Neural cell (in vitro differentiated cells): Measurements from ENCODE around the gene CST8. TPM values are rescaled to one million over a fixed set of nuclear protein-coding genes. Genes with fewer than 3 reads are reported as not detected.

Experiments used
- H2AFZ ChIP-seq: fragments of 200-600, 300-800 bp; sonication (generic), shearing (Covaris generic); 2 replicates; pipeline ENCODE4 v1.6.0; 2014; ENCODE audit warnings: low read depth, mild to moderate bottlenecking, antibody characterized with exemption, low read length, moderate library complexity
- H3F3A ChIP-seq: fragments of 200-600 bp; shearing (Covaris generic); 2 replicates; pipeline ENCODE4 v1.6.1; 2016; ENCODE audit warnings: mild to moderate bottlenecking, moderate library complexity, mixed read lengths, antibody characterized with exemption, low read length; ENCODE audit not compliant: insufficient read depth, poor library complexity, severe bottlenecking
- H3K27ac ChIP-seq: fragments of 200-600, 300-800 bp; sonication (generic), shearing (Covaris generic); 2 replicates; pipeline ENCODE4 v1.5.1; 2014; ENCODE audit warnings: mild to moderate bottlenecking, low read length, moderate library complexity
- H3K27me3 ChIP-seq: fragments of 300-800, 200-600 bp; sonication (generic), shearing (Covaris generic); 2 replicates; pipeline ENCODE4 v1.6.0; 2014; ENCODE audit warnings: mild to moderate bottlenecking, low read depth, low read length, moderate library complexity; ENCODE audit not compliant: insufficient read depth
- H3K36me3 ChIP-seq: fragments of 300-800, 200-600 bp; sonication (generic), shearing (Covaris generic); 2 replicates; pipeline ENCODE4 v1.5.1; 2014; ENCODE audit warnings: mild to moderate bottlenecking, antibody characterized with exemption, low read length, moderate library complexity; ENCODE audit not compliant: insufficient read depth
- H3K4me2 ChIP-seq: fragments of 300-800, 200-600 bp; sonication (generic), shearing (Covaris generic); 2 replicates; pipeline ENCODE4 v1.6.0; 2014; ENCODE audit warnings: mild to moderate bottlenecking, low read length
- H3K4me3 ChIP-seq: fragments of 300-800, 200-600 bp; sonication (generic), shearing (Covaris generic); 2 replicates; pipeline ENCODE4 v1.5.1; 2014; ENCODE audit warnings: mild to moderate bottlenecking, low read length, moderate library complexity
- H3K79me2 ChIP-seq: fragments of 200-600 bp; shearing (Covaris generic); replicated peaks from 2 replicates; pipeline ENCODE4 v1.6.0; 2014; ENCODE audit warnings: mild to moderate bottlenecking, low read length, moderate library complexity; ENCODE audit not compliant: insufficient read depth
- H3K9ac ChIP-seq: fragments of 300-800, 200-600 bp; sonication (generic), shearing (Covaris generic); 2 replicates; pipeline ENCODE4 v1.6.1; 2016; ENCODE audit warnings: mild to moderate bottlenecking, low read length, mixed read lengths
- H3K9me2 ChIP-seq: fragments of 200-600 bp; shearing (Covaris generic); 2 replicates; pipeline ENCODE4 v1.6.1; 2016; ENCODE audit warnings: mild to moderate bottlenecking, low read length, mixed read lengths; ENCODE audit not compliant: insufficient read depth
- H3K9me3 ChIP-seq: fragments of 200-600, 300-800 bp; sonication (generic), shearing (Covaris generic); 2 replicates; pipeline ENCODE4 v1.6.1; 2016; ENCODE audit warnings: mild to moderate bottlenecking, mixed run types, low read length, moderate library complexity, mixed read lengths
- H4K20me1 ChIP-seq: fragments of 200-600 bp; shearing (Covaris generic); 2 replicates; pipeline ENCODE4 v1.6.1; 2016; ENCODE audit warnings: mild to moderate bottlenecking, mixed run types; ENCODE audit not compliant: insufficient read depth
- EP300 ChIP-seq: fragments of 450-650 bp; conservative IDR thresholded peaks from 2 replicates; pipeline ENCODE4 v1.6.1; 2014; ENCODE audit warnings: antibody characterized with exemption, mild to moderate bottlenecking, moderate library complexity; ENCODE audit not compliant: poor library complexity, severe bottlenecking
- EZH2 ChIP-seq: fragments of 200-600, 300-800 bp; shearing (Covaris generic), sonication (generic); IDR thresholded peaks from 2 replicates; pipeline ENCODE4 v1.6.1; 2014; ENCODE audit warnings: antibody characterized with exemption, low read length, borderline replicate concordance, mild to moderate bottlenecking; ENCODE audit not compliant: insufficient read depth, poor library complexity, severe bottlenecking
- MXI1 ChIP-seq: fragments of 450-650 bp; conservative IDR thresholded peaks from 2 replicates; pipeline ENCODE4 v1.6.1; 2014; ENCODE audit warnings: antibody characterized with exemption, mild to moderate bottlenecking; ENCODE audit not compliant: poor library complexity, severe bottlenecking
- POLR2AphosphoS5 ChIP-seq: IDR thresholded peaks from 2 replicates; pipeline ENCODE4 v1.6.1; 2012
- RAD21 ChIP-seq: fragments of 450-650 bp; conservative IDR thresholded peaks from 2 replicates; pipeline ENCODE4 v1.6.1; 2014; ENCODE audit warnings: antibody characterized with exemption, mild to moderate bottlenecking, moderate library complexity
- SMC3 ChIP-seq: fragments of 450-650 bp; conservative IDR thresholded peaks from 2 replicates; pipeline ENCODE4 v1.6.1; 2014; ENCODE audit warnings: antibody characterized with exemption, mild to moderate bottlenecking, moderate library complexity; ENCODE audit not compliant: poor library complexity
- TAF1 ChIP-seq: IDR thresholded peaks from 2 replicates; pipeline ENCODE4 v1.6.1; 2012; ENCODE audit warnings: low read depth
- polyA plus RNA-seq: library from polyadenylated mRNA; depleted of rRNA; stranded (reverse); fragments of >200 nt; gene quantifications from 2 replicates; pipeline ENCODE4 v1.2.3, GENCODE V29; 2014
- TF ChIP-seq, protein P1 (sequence below): fragments of 450-650 bp; IDR thresholded peaks from 2 replicates; pipeline ENCODE4 v1.5.1; 2014; ENCODE audit warnings: antibody characterized with exemption, mild to moderate bottlenecking, moderate library complexity; ENCODE audit not compliant: poor library complexity, severe bottlenecking
- TF ChIP-seq, protein P2 (sequence below): IDR thresholded peaks from 2 replicates; pipeline ENCODE4 v1.6.1; 2012; ENCODE audit warnings: borderline replicate concordance

Gene CST8
- polyA plus RNA-seq, 1 donor from 2014 or later = not detected

DNA sequence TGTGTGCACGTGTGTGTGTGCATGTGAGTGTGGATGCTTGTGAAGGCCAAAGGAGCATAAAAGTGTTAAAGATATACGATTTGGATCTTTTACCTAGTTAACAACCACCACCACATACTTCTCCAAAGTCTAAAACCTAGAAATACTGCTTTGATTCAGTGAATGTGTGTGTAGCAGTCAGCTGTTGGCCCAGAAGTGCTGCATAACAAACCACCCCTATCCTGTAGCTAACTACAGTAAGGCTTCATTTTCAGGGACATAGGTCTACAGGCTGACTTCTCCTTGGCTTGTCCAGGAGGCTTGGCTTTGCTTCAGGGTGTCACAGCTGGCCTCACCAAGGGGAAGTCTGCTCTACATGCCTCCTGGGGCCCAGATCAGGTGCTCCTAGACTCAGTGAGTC lies 2.4 kb upstream of the CST8 start:
- H3K27me3 ChIP-seq = no peaks in the 10 kb centered on the region
- no peak overlapping the region for H3K4me3 ChIP-seq
- no peaks in the 10 kb centered on the region for H3K79me2 ChIP-seq
- H3K9me3 ChIP-seq = no peaks in the 10 kb centered on the region
- H4K20me1 ChIP-seq = no peaks in the 10 kb centered on the region
- no peaks in the 10 kb centered on the region for H3F3A ChIP-seq
- no peak overlapping the region for H3K4me2 ChIP-seq
- TF ChIP-seq SMC3 (no peak), POLR2AphosphoS5 (no peak), TAF1 (no peak), EZH2 (no peak)
- no peak overlapping the region for H2AFZ ChIP-seq
- no peaks in the 10 kb centered on the region for H3K36me3 ChIP-seq
- no peak overlapping the region for H3K27ac ChIP-seq
- no peaks in the 10 kb centered on the region for H3K9me2 ChIP-seq
- H3K9ac ChIP-seq = no peak overlapping the region

DNA sequence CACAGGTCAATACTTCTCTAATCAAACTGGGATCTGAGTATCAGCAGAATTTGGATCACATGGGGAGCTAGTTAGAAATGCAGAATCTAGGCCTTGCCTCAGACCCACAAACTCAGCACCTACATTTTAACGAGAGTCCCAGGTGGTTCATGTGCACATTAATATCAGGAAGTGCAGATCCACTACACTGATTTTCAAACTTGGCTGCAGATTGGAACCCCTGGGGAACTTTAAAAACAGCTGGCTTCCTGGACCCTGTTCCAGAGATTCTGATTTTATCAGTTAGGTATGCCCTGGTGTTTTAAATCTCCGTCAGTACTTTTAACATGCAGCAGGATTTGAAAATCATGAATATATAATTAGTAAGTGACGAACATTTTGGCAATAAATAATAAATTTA lies 1.9 kb upstream of the CST8 start:
- Histone ChIP-seq H3F3A (no peaks in the 10 kb centered on the region), H3K27ac (no peak overlapping the region), H4K20me1 (no peaks in the 10 kb centered on the region), H2AFZ (no peak overlapping the region), H3K4me2 (no peak overlapping the region), H3K9ac (no peak overlapping the region), H3K27me3 (no peaks in the 10 kb centered on the region), H3K79me2 (no peaks in the 10 kb centered on the region), H3K4me3 (no peak overlapping the region), H3K36me3 (no peaks in the 10 kb centered on the region), H3K9me2 (no peaks in the 10 kb centered on the region), H3K9me3 (no peaks in the 10 kb centered on the region)
- TF ChIP-seq SMC3 = no peak

DNA sequence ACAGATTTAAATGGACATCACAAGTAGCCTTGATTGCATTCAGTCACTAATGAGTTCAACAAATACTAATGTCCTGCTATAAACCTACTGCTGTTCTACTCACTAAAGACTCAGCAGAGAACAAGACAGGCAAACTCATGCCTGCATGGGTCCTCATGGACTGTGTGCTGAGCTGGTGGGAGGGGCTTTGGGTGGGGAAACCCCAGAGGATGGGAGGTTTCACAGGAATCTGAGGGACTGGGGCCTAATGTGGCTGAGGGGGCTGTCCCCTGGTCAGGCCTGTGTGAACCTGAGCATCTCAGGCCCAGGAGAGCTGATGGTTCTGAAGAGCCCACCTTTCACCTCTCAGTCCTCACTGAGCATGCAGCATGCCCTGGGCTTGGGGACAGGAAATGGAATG lies 1.4 kb downstream of the CST8 start:
- H3K27me3 ChIP-seq = no peaks in the 10 kb centered on the region
- H3K9me2 ChIP-seq = no peaks in the 10 kb centered on the region
- TF ChIP-seq, protein P1, sequence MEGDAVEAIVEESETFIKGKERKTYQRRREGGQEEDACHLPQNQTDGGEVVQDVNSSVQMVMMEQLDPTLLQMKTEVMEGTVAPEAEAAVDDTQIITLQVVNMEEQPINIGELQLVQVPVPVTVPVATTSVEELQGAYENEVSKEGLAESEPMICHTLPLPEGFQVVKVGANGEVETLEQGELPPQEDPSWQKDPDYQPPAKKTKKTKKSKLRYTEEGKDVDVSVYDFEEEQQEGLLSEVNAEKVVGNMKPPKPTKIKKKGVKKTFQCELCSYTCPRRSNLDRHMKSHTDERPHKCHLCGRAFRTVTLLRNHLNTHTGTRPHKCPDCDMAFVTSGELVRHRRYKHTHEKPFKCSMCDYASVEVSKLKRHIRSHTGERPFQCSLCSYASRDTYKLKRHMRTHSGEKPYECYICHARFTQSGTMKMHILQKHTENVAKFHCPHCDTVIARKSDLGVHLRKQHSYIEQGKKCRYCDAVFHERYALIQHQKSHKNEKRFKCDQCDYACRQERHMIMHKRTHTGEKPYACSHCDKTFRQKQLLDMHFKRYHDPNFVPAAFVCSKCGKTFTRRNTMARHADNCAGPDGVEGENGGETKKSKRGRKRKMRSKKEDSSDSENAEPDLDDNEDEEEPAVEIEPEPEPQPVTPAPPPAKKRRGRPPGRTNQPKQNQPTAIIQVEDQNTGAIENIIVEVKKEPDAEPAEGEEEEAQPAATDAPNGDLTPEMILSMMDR = no peak
- TF ChIP-seq EP300 (no peak), SMC3 (no peak), POLR2AphosphoS5 (no peak), MXI1 (no peak), RAD21 (no peak), EZH2 (no peak), TAF1 (no peak)
- TF ChIP-seq, protein P2, sequence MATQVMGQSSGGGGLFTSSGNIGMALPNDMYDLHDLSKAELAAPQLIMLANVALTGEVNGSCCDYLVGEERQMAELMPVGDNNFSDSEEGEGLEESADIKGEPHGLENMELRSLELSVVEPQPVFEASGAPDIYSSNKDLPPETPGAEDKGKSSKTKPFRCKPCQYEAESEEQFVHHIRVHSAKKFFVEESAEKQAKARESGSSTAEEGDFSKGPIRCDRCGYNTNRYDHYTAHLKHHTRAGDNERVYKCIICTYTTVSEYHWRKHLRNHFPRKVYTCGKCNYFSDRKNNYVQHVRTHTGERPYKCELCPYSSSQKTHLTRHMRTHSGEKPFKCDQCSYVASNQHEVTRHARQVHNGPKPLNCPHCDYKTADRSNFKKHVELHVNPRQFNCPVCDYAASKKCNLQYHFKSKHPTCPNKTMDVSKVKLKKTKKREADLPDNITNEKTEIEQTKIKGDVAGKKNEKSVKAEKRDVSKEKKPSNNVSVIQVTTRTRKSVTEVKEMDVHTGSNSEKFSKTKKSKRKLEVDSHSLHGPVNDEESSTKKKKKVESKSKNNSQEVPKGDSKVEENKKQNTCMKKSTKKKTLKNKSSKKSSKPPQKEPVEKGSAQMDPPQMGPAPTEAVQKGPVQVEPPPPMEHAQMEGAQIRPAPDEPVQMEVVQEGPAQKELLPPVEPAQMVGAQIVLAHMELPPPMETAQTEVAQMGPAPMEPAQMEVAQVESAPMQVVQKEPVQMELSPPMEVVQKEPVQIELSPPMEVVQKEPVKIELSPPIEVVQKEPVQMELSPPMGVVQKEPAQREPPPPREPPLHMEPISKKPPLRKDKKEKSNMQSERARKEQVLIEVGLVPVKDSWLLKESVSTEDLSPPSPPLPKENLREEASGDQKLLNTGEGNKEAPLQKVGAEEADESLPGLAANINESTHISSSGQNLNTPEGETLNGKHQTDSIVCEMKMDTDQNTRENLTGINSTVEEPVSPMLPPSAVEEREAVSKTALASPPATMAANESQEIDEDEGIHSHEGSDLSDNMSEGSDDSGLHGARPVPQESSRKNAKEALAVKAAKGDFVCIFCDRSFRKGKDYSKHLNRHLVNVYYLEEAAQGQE = no peak
- no peaks in the 10 kb centered on the region for H3K79me2 ChIP-seq
- H3K4me3 ChIP-seq = no peak overlapping the region
- no peaks in the 10 kb centered on the region for H3K36me3 ChIP-seq
- no peak overlapping the region for H2AFZ ChIP-seq
- H4K20me1 ChIP-seq = no peaks in the 10 kb centered on the region
- H3K27ac ChIP-seq = no peak overlapping the region
- H3K9me3 ChIP-seq = no peaks in the 10 kb centered on the region
- no peaks in the 10 kb centered on the region for H3F3A ChIP-seq
- H3K9ac ChIP-seq = no peak overlapping the region
- H3K4me2 ChIP-seq = no peak overlapping the region
